GM18517 (cell line): Measurements from ENCODE around the gene PTPN9.
"Not testable (repeated sequence)": the region's sequence is repeated elsewhere in the genome, so short reads cannot be mapped to it uniquely, and the experiment has no call there.

Source experiments
- ATAC-seq: cut with Tn5 transposase; IDR thresholded peaks from one replicate; pipeline ENCODE4 v1.9.1; 2021; ENCODE audit warnings: mild to moderate bottlenecking, moderate library complexity; ENCODE audit not compliant: unreplicated experiment

PTPN9 gene

GRCh38 chr15:75578948-75579920 is at the start of gene PTPN9:
PTPN9 (minus strand) TSS chr15:75579315; CDS start chr15:75578776, 539 bp downstream.
- ATAC-seq = no peak

DNA sequence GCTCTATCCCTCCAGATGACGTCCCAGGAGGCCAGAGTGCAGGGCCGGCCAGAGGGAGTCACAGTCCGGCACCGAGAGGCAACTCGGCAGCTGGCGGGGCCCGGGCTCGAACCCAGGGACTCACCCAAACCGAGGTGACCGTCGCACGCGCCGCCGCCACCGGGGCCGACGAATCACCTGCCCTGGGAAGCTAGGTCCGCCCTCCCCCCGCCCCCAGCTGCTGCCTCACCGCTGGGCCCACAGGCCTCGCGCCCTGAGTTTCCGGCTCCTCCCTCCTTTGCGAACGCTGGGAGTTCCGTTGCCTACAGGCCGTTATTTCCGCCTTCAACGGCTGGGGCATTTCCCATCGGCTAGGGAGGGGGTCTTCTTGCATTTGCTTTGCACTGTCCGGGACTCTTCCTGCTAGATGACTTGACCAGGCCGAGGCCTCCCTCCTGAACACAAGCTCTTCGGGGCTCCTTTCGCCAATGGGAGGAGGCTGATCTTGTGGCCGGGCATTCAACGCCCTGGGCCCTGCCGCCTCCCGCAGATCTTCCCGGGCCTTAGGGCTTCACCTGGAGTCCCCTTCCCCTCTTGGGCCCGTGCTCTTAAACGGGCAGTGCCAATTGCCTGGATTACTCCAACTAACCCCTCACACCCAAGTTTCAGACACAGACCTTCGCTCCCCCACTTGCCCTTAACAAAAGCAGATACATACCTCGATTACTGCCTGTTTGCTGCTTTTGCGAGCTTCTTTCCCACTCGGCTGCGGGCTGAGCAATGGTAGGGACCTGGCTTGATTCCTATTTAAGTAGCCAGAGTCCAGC is 46.6 kb upstream of the PTPN9 start, which contains the start of gene SNUPN:
Gene SNUPN (minus strand): TSS at position 184 of the 806 bp plus-strand sequence. CDS start 4,674 bp downstream, outside the sequence.
- ATAC-seq = peak; percentile 73

DNA sequence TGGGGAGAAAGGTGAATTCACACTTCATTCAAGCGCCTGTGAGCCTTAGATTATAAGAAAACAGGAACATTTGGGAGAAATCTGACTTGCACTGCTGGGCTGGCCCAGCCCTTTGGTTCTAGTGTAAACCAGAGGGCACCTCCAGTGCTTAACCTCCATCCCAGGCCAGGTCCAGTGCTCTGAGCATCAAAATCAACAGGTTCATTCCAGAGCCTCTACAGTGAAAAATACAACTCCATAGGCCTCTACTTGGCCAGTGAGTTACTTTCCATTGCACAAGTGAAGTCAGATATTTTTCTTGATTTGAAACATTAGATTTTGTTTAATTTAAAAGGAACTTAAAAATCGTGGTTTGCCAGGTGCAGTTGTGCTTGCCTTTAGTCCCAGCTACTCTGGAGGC is 43.4 kb upstream of the PTPN9 start:
- ATAC-seq = no peak

- no peak for ATAC-seq
Measured at GRCh38 chr15:75620841-75621391, 41.8 kb upstream of the PTPN9 start.

GRCh38 chr15:75620058-75620820 is 41.1 kb upstream of the PTPN9 start:
- no peak for ATAC-seq

- ATAC-seq = no peak
Measured at GRCh38 chr15:75616766-75617165, 37.7 kb upstream of the PTPN9 start.

- ATAC-seq = no peak
Measured at GRCh38 chr15:75606711-75607699, 27.9 kb upstream of the PTPN9 start.

DNA sequence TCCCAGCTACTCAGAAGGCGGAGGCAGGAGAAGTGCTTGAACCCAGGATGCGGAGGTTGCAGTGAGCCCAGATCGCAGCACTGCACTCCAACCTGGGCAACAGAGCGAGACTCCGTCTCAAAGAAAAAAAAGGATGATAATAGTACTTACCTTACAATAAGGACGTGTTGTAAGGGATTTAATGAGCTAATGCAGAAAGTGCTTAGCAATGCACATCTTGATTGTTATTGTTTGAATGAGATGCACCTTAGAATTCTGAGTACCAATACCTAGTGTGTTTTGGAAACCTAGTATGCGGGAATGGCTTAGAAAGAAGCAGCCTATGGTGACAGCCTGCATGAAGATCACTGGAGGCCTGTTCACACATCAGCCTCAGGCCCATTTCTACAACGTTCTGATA is 26.9 kb upstream of the PTPN9 start:
- ATAC-seq = no peak

- ATAC-seq = no peak
Measured at GRCh38 chr15:75599401-75599800, 20.3 kb upstream of the PTPN9 start.

- ATAC-seq = no peak
Measured at GRCh38 chr15:75598361-75598760, 19.2 kb upstream of the PTPN9 start.

DNA sequence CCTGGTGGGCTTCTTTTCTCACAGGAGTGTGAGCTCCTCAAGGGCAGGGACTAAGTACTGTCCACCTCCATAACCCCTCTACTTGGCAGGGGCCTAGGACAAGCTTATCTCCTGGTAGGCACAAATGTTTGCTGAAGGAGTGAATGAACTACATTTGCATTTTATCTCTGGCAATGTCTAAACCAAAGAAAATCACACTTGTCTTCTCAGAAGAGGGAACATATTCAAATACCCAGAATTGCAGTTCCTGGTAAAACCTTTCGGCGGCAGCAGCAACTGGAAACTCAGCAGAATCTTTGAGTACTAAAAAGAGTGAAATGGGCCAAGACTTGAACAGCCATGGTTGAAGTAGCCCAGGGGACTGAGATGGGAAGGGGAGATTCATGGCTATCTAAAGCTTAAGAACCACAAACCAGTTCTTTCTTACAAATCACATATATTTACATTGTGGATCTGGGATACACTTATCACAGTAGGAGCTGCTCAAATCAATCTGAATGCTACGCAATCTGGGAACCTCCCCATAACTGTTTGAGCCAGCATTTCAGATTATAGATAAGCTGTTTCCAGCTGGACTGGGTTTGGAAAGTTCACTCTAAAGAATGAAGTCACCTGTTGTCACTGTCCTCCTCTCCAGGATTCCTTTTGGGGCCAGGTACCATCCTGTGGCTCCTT is 18.7 kb upstream of the PTPN9 start:
- ATAC-seq = no peak

DNA sequence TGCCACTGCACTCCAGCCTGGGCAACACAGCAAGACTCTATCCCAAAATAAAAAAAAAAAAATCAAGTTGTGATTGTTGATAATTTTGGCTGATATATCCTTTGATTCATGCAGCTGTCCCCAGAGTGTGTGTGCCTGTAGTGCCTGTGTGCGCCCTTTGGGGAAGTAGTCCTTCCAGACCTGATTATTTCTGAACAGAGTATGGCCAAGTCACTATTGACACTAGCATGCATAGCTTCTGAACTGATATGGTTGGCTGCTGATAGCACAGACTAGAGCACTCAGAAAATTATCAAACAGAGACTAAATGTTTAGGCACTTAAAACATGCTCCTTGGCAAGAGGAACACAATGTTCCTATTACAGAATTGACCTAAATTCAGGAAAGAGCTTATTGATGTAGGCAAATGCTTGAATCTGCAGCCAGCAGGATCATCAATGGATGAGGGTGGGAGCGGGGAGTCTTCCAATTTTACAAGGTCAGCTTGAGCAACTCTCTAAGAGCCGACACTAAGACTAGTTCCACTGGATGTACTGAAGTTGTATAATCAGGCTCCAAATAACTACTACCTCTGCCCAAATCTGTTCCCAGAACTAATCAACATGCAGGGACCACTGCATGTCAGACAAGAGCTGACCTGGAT is 17.7 kb upstream of the PTPN9 start:
- ATAC-seq = no peak

DNA sequence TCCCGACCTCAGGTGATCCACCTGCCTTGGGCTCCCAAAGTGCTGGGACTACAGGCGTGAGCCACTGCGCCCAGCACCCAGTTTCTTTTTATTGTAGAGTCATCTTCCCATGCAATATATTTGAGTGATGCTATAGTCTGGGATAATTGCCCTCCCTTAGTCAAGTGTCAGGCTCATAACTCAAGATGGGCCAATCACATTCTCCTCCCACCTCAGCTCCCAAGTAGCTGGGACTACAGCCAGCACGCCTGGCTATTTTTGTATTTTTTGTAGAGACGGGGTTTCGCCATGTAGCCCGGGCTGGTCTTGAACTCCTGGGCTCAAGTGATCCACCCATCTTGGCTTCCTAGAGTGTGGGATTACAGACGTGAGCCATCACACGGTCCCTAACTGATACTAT is 15.2 kb upstream of the PTPN9 start:
- no peak for ATAC-seq

GRCh38 chr15:75591655-75592364 is 12.7 kb upstream of the PTPN9 start:
- no peak for ATAC-seq

GRCh38 chr15:75590239-75590638 is 11.1 kb upstream of the PTPN9 start:
- no peak for ATAC-seq

DNA sequence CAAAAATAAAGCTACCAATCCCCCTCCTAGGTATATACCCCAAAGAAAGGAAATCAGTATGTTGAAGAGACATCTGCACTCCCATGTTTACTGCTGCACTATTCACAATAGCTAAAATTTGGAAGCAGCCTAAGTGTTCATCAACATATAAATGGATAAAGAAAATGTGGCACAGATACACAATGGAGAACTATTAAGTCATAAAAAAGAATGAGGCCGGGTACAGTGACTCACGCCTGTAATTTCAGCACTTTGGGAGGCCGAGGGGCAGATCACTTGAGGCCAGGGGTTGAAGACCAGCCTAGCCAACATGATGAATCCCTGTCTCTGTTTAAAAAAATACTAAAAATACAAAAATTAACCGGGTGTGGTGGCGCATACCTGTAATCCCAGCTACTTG is 10.0 kb upstream of the PTPN9 start:
- no peak for ATAC-seq

DNA sequence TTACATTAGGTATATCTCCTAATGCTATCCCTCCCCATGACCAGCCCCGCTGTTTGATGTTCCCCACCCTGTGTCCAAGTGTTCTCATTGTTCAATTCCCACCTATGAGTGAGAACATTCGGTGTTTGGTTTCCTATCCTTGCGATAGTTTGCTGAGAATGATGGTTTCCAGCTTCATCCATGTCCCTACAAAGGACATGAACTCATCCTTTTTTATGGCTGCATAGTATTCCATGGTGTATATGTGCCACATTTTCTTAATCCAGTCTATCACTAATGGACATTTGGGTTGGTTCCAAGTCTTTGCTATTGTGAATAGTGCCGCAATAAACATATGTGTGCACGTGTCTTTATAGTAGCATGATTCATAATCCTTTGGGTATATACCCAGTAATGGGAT is 7.3 kb upstream of the PTPN9 start:
- ATAC-seq = not testable (repeated sequence)

GRCh38 chr15:75584121-75584520 is 5.0 kb upstream of the PTPN9 start:
- ATAC-seq = no peak
